Measurements from ENCODE around the gene ENPP3.

- TF ChIP-seq CTCF (IDR thresholded peaks at IDR 0.05) (no peak), POLR2A (IDR thresholded peaks at IDR 0.05) (no peak), POLR2AphosphoS5 (IDR thresholded peaks at IDR 0.05; ENCODE audit: insufficient read depth in 1 of 2, low read depth in 1 of 2) (no peak)
Observed at GRCh38 chr6:131655951-131656350, 18.8 kb downstream of the ENPP3 start.
